ENCODE data around the gene HMCN2. TPM values are rescaled to one million over a fixed set of nuclear protein-coding genes. Genes with fewer than 3 reads are reported as not detected.

Gene HMCN2
- total and polyA plus RNA-seq, 2 donors (not counting 1 experiment from before 2014, with no cell fraction given), result 0.01 TPM; not detected in 1

DNA sequence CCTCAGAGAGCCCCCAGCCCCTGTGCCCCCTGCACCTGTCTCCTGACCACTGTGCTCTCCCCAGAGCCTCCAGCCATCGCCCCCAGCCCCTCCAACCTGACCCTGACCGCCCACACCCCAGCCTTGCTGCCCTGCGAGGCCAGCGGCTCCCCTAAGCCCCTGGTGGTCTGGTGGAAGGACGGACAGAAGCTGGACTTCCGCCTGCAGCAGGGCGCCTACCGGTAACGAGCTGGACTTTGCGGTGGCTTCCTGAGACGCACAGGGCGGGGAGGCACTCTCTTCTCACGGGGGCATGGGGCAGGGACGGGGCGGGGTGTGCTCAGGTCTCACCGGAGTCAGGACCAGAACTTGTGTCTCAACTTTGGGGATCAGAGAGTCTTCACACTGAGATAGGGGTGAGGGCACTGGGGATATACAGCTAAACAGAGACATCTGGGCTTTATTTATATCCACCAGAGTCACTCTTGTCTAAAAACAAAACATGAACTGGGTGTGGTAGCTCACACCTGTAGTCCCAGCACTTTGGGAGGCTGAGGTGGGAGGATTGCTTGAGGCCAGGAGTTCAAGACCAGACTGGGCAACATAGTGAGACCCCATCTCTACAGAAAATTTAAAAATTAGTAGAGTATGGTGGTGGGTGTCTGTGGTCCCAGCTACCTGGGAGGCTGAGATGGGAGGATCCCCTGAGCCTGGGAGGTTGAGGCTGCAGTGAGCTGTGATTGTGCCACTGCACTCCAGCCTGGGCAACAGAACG lies 133.1 kb downstream of the HMCN2 start:
- Histone ChIP-seq H3K36me3 (replicated peaks in 1 of 2; ENCODE audit: control extremely low read depth in 1 of 2, control insufficient read depth in 1 of 2, extremely low read depth in 1 of 2, insufficient read depth in 2 of 2, low read length in 1 of 2) (no peaks in the 10 kb centered on the region), H2AFZ (ENCODE audit: insufficient read depth, low read depth, low read length, poor library complexity, severe bottlenecking) (no peak overlapping the region), H3K4me3 (ENCODE audit: control extremely low read depth in 1 of 5, extremely low read depth in 1 of 5, insufficient read depth in 1 of 5, low read depth in 2 of 5, low read length in 4 of 5) (no peak overlapping the region), H3K9me3 (ENCODE audit: control extremely low read depth in 1 of 3, control insufficient read depth in 2 of 3, insufficient read depth in 1 of 3, low read length in 2 of 3) (peaks cover 0 to 8% (median 0%) of the 10 kb centered on the region in 3 donors), H3K4me1 (ENCODE audit: control insufficient read depth in 2 of 2, insufficient read depth in 2 of 2, low read length in 2 of 2) (no peaks in the 10 kb centered on the region), H3K27me3 (replicated peaks in 1 of 4; ENCODE audit: control extremely low read depth in 1 of 4, control insufficient read depth in 3 of 4, insufficient read depth in 4 of 4, low read length in 3 of 4) (no peaks in the 10 kb centered on the region), H3K79me2 (ENCODE audit: control insufficient read depth, insufficient read depth, low read length) (no peaks in the 10 kb centered on the region), H3K9ac (ENCODE audit: low read length) (no peak overlapping the region), H4K20me1 (ENCODE audit: control insufficient read depth, insufficient read depth, low read length, poor library complexity, severe bottlenecking) (no peaks in the 10 kb centered on the region), H3K27ac (ENCODE audit: low read length in 2 of 2) (no peak overlapping the region), H3K4me2 (replicated peaks; ENCODE audit: low read depth, low read length, poor library complexity, severe bottlenecking) (no peak overlapping the region)
- Mint-ChIP-seq H3K4me1 (no peaks in the 10 kb centered on the region), H3K27me3 (peaks cover 10% of the 10 kb centered on the region), H3K4me3 (no peak overlapping the region), H3K9me3 (ENCODE audit: insufficient read depth) (peaks cover 2% of the 10 kb centered on the region), H3K27ac (no peak overlapping the region)
- ChIA-PET CTCF (no interaction called here), POLR2A (no interaction called here)
- ATAC-seq (ENCODE audit: low read depth) (no peak), DNase-seq (no peak)
- TF ChIP-seq, protein P1, sequence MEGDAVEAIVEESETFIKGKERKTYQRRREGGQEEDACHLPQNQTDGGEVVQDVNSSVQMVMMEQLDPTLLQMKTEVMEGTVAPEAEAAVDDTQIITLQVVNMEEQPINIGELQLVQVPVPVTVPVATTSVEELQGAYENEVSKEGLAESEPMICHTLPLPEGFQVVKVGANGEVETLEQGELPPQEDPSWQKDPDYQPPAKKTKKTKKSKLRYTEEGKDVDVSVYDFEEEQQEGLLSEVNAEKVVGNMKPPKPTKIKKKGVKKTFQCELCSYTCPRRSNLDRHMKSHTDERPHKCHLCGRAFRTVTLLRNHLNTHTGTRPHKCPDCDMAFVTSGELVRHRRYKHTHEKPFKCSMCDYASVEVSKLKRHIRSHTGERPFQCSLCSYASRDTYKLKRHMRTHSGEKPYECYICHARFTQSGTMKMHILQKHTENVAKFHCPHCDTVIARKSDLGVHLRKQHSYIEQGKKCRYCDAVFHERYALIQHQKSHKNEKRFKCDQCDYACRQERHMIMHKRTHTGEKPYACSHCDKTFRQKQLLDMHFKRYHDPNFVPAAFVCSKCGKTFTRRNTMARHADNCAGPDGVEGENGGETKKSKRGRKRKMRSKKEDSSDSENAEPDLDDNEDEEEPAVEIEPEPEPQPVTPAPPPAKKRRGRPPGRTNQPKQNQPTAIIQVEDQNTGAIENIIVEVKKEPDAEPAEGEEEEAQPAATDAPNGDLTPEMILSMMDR (IDR thresholded peaks at IDR 0.05), result no peak
- TF ChIP-seq EZH2 (IDR thresholded peaks at IDR 0.05; ENCODE audit: borderline replicate concordance, insufficient read depth, low read depth, low read length, poor library complexity, severe bottlenecking), result no peak
- intact Hi-C loops (cut with micrococcal nuclease), result no loop called here
- 90% methylated on average over 15 of the region's 17 CpGs for WGBS (ENCODE audit: insufficient coverage)

DNA sequence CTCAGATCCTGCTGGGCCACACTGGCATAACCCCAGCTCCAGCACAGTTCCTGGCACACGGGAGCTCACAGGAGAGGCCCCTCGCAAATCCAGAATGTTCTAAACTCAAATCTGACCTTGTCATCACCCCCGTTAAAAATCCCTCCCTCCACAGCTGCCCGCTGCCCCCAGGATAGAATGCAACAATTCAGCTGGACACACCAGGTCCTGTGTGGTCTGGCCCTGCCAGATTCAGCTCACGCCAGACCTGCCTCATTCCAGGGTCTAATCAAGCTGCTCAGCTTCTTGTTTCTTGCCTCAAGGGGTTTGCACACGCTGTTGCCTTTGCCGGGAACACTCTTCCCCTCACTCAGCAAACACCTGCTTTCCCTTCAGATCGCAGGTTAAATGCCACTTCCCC lies 134.2 kb downstream of the HMCN2 start:
- DNase-seq (no peak), ATAC-seq (ENCODE audit: low read depth) (no peak)
- Histone ChIP-seq H3K79me2 (ENCODE audit: control insufficient read depth, insufficient read depth, low read length) (no peaks in the 10 kb centered on the region), H3K4me3 (ENCODE audit: control extremely low read depth in 1 of 5, extremely low read depth in 1 of 5, insufficient read depth in 1 of 5, low read depth in 2 of 5, low read length in 4 of 5) (no peak overlapping the region), H3K4me2 (replicated peaks; ENCODE audit: low read depth, low read length, poor library complexity, severe bottlenecking) (no peak overlapping the region), H2AFZ (ENCODE audit: insufficient read depth, low read depth, low read length, poor library complexity, severe bottlenecking) (no peak overlapping the region), H3K27ac (ENCODE audit: low read length in 2 of 2) (no peak overlapping the region), H3K36me3 (replicated peaks in 1 of 2; ENCODE audit: control extremely low read depth in 1 of 2, control insufficient read depth in 1 of 2, extremely low read depth in 1 of 2, insufficient read depth in 2 of 2, low read length in 1 of 2) (no peaks in the 10 kb centered on the region), H3K9me3 (ENCODE audit: control extremely low read depth in 1 of 3, control insufficient read depth in 2 of 3, insufficient read depth in 1 of 3, low read length in 2 of 3) (peaks cover 0 to 8% (median 0%) of the 10 kb centered on the region in 3 donors), H4K20me1 (ENCODE audit: control insufficient read depth, insufficient read depth, low read length, poor library complexity, severe bottlenecking) (no peaks in the 10 kb centered on the region), H3K27me3 (replicated peaks in 1 of 4; ENCODE audit: control extremely low read depth in 1 of 4, control insufficient read depth in 3 of 4, insufficient read depth in 4 of 4, low read length in 3 of 4) (no peaks in the 10 kb centered on the region), H3K4me1 (ENCODE audit: control insufficient read depth in 2 of 2, insufficient read depth in 2 of 2, low read length in 2 of 2) (no peaks in the 10 kb centered on the region), H3K9ac (ENCODE audit: low read length) (no peak overlapping the region)
- POLR2A ChIA-PET, result no interaction called here
- Mint-ChIP-seq H3K27ac (no peak overlapping the region), H3K9me3 (ENCODE audit: insufficient read depth) (peaks cover 2% of the 10 kb centered on the region), H3K27me3 (peaks cover 10% of the 10 kb centered on the region), H3K4me3 (no peak overlapping the region), H3K4me1 (no peaks in the 10 kb centered on the region)
- intact Hi-C loops (cut with micrococcal nuclease), result no loop called here
- WGBS (ENCODE audit: insufficient coverage), result 82% methylated on average over 8 of the region's 8 CpGs
- CTCF ChIA-PET, result no interaction called here
- no peak for TF ChIP-seq EZH2 (IDR thresholded peaks at IDR 0.05; ENCODE audit: borderline replicate concordance, insufficient read depth, low read depth, low read length, poor library complexity, severe bottlenecking)
- TF ChIP-seq, protein P1 (IDR thresholded peaks at IDR 0.05), result no peak
